Measurements from ENCODE around the gene DENND6A.
A peak's percentile ranks its signal among the peaks of the same experiment; 100 is the strongest.

The DENND6A gene

GRCh38 chr3:57604971-57605370 is 87.9 kb downstream of the DENND6A start:
- H3K4me3 ChIP-seq (replicated peaks; ENCODE audit: low read depth, low read length), result no peak overlapping the region
- no peak for DNase-seq (ENCODE audit: extremely low read depth, low read depth)
- TF ChIP-seq CTCF (IDR thresholded peaks at IDR 0.05; ENCODE audit: low read depth, low read length, missing control alignments), result no peak

- no peak for TF ChIP-seq CTCF (IDR thresholded peaks at IDR 0.05; ENCODE audit: low read depth, low read length, missing control alignments)
- no peak for DNase-seq (ENCODE audit: extremely low read depth, low read depth)
- H3K4me3 ChIP-seq (replicated peaks; ENCODE audit: low read depth, low read length), result no peak overlapping the region
Measured at GRCh38 chr3:57600195-57600594, 92.7 kb downstream of the DENND6A start.

GRCh38 chr3:57598765-57599360 is 94.0 kb downstream of the DENND6A start:
- H3K4me3 ChIP-seq (replicated peaks; ENCODE audit: low read depth, low read length), result peak overlapping the region; percentile 67

GRCh38 chr3:57597127-57597923 is 95.6 kb downstream of the DENND6A start, which contains the start of gene ARF4:
Gene ARF4 (minus strand): TSS chr3:57597344. CDS start chr3:57597140, 204 bp downstream.
- peak within 1 kb of the TSS; percentile 67 for H3K4me3 ChIP-seq (replicated peaks; ENCODE audit: low read depth, low read length)
- no peak for TF ChIP-seq CTCF (IDR thresholded peaks at IDR 0.05; ENCODE audit: low read depth, low read length, missing control alignments)
- DNase-seq (ENCODE audit: extremely low read depth, low read depth), result peak; percentile 99

More at GRCh38 chr3:57598765-57599360, 94.0 kb downstream of the DENND6A start:
- DNase-seq (ENCODE audit: extremely low read depth, low read depth), result no peak
- TF ChIP-seq CTCF (IDR thresholded peaks at IDR 0.05; ENCODE audit: low read depth, low read length, missing control alignments), result no peak

GRCh38 chr3:57596495-57597126 is 96.3 kb downstream of the DENND6A start:
- peak overlapping the region; percentile 67 for H3K4me3 ChIP-seq (replicated peaks; ENCODE audit: low read depth, low read length)
- DNase-seq (ENCODE audit: extremely low read depth, low read depth), result no peak
- TF ChIP-seq CTCF (IDR thresholded peaks at IDR 0.05; ENCODE audit: low read depth, low read length, missing control alignments), result no peak

- H3K4me3 ChIP-seq (replicated peaks; ENCODE audit: low read depth, low read length), result peak overlapping the region; percentile 67
- TF ChIP-seq CTCF (IDR thresholded peaks at IDR 0.05; ENCODE audit: low read depth, low read length, missing control alignments), result no peak
- no peak for DNase-seq (ENCODE audit: extremely low read depth, low read depth)
Measured at GRCh38 chr3:57594576-57594975, 98.3 kb downstream of the DENND6A start.

Data from HFF-Myc (cell line).